Sigmoid colon (tissue), 4 donors: ENCODE results near the gene BBX.

Source experiments
- POLR2AphosphoS5 ChIP-seq, 4 donors: sonication (generic); formaldehyde crosslinking; IDR thresholded peaks; one replicate each; pipeline ENCODE4 v1.6.1; 2017; ENCODE audit warnings: antibody characterized with exemption in 4 of 4
- TF ChIP-seq, protein P1 (sequence below), 4 experiments: fragments of 450-650 bp in 3 of 4; fragments of 200-600 bp in 1 of 4; IDR thresholded peaks; one replicate each; pipeline ENCODE4 v1.5.1; 2016 to 2019; ENCODE audit warnings: antibody characterized with exemption in 4 of 4, mild to moderate bottlenecking in 3 of 4, moderate library complexity in 2 of 4

GRCh38 chr3:107757140-107757539, 234.4 kb downstream of the BBX start:
- TF ChIP-seq, protein P1, sequence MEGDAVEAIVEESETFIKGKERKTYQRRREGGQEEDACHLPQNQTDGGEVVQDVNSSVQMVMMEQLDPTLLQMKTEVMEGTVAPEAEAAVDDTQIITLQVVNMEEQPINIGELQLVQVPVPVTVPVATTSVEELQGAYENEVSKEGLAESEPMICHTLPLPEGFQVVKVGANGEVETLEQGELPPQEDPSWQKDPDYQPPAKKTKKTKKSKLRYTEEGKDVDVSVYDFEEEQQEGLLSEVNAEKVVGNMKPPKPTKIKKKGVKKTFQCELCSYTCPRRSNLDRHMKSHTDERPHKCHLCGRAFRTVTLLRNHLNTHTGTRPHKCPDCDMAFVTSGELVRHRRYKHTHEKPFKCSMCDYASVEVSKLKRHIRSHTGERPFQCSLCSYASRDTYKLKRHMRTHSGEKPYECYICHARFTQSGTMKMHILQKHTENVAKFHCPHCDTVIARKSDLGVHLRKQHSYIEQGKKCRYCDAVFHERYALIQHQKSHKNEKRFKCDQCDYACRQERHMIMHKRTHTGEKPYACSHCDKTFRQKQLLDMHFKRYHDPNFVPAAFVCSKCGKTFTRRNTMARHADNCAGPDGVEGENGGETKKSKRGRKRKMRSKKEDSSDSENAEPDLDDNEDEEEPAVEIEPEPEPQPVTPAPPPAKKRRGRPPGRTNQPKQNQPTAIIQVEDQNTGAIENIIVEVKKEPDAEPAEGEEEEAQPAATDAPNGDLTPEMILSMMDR (IDR thresholded peaks at IDR 0.05): no peak
- no peak for TF ChIP-seq POLR2AphosphoS5 (IDR thresholded peaks at IDR 0.05)
